HL-60 (cell line): Measurements from ENCODE around the gene RNF25.

Experiments
- DNase-seq, 2 experiments: peaks; one replicate each; pipeline ENCODE4 v3.0.0-alpha.2; 2010 to 2020; ENCODE audit warnings: low read depth in 1 of 2, low spot score in 1 of 2
- H3K27ac ChIP-seq: fragments of 250-450 bp; sonication (Bioruptor Pico); replicated peaks from 2 replicates; pipeline ENCODE4 v1.5.1; 2020; ENCODE audit warnings: mild to moderate bottlenecking, moderate library complexity
- H3K27me3 ChIP-seq: fragments of 250-450 bp; sonication (Bioruptor Pico); 2 replicates; pipeline ENCODE4 v1.5.1; 2021; ENCODE audit warnings: mild to moderate bottlenecking, moderate library complexity; ENCODE audit not compliant: insufficient read depth, poor library complexity, severe bottlenecking
- H3K4me3 ChIP-seq: replicated peaks from 2 replicates; pipeline ENCODE4 v1.5.1; 2011; ENCODE audit warnings: mild to moderate bottlenecking, control low read depth, low read length; ENCODE audit not compliant: insufficient read depth
- CTCF ChIP-seq: IDR thresholded peaks from one replicate; pipeline ENCODE4 v1.5.1; 2011; ENCODE audit warnings: low read length, control low read depth, inconsistent platforms; ENCODE audit not compliant: insufficient read depth
- GABPA ChIP-seq: IDR thresholded peaks from 2 replicates; pipeline ENCODE4 v1.6.1; 2012; ENCODE audit warnings: low read depth
- POLR2AphosphoS5 ChIP-seq: IDR thresholded peaks from 2 replicates; pipeline ENCODE4 v1.6.1; 2012; ENCODE audit warnings: low read depth
- REST ChIP-seq: IDR thresholded peaks from 2 replicates; pipeline ENCODE4 v1.6.1; 2012; ENCODE audit warnings: low read depth; ENCODE audit not compliant: insufficient replicate concordance
- SPI1 ChIP-seq: IDR thresholded peaks from 2 replicates; pipeline ENCODE4 v1.6.1; 2012; ENCODE audit warnings: low read depth, mild to moderate bottlenecking, borderline replicate concordance

RNF25 gene

GRCh38 chr2:218615868-218616315, 55.9 kb downstream of the RNF25 start:
- Histone ChIP-seq H3K27me3 (no peaks in the 10 kb centered on the region), H3K4me3 (no peak overlapping the region), H3K27ac (no peak overlapping the region)
- DNase-seq, result no peak
- no peak for TF ChIP-seq SPI1
- no peak for TF ChIP-seq POLR2AphosphoS5
- TF ChIP-seq REST, result no peak
- TF ChIP-seq GABPA, result no peak
- TF ChIP-seq CTCF, result no peak
